Gastroesophageal sphincter (tissue), 4 donors: ENCODE results near the gene HMX2. TPM values are rescaled to one million over a fixed set of nuclear protein-coding genes. Genes with fewer than 3 reads are reported as not detected.

ENCODE experiments used
- ATAC-seq: fragments of 150-250 bp; one replicate; pipeline ENCODE4 v1.9.1; 2016; ENCODE audit warnings: mild to moderate bottlenecking, moderate library complexity
- H3K27ac ChIP-seq, 4 donors: fragments of 200-600 bp; sonication (generic) in 3 of 4; 1 replicate in 3 of 4; 2 replicates in 1 of 4; pipeline ENCODE4 v1.5.1; 2016 to 2019
- H3K27me3 ChIP-seq: fragments of 200-600 bp; sonication (generic); one replicate; pipeline ENCODE4 v1.5.1; 2019
- H3K36me3 ChIP-seq, 2 donors: fragments of 200-600 bp; sonication (generic); one replicate each; pipeline ENCODE4 v1.5.1; 2019; ENCODE audit warnings: control low read depth in 1 of 2
- H3K4me1 ChIP-seq, 3 donors: fragments of 200-600 bp; sonication (generic); 1 replicate in 2 of 3; 2 replicates in 1 of 3; pipeline ENCODE4 v1.5.1; 2016 to 2019; ENCODE audit warnings: control low read depth in 2 of 3
- H3K4me3 ChIP-seq, 2 donors: fragments of 200-600 bp; sonication (generic); one replicate each; pipeline ENCODE4 v1.5.1; 2019; ENCODE audit warnings: mild to moderate bottlenecking in 1 of 2, moderate library complexity in 1 of 2
- H3K9me3 ChIP-seq, 3 donors: fragments of 200-600 bp; sonication (generic); one replicate each; pipeline ENCODE4 v1.5.1; 2017 to 2019; ENCODE audit warnings: control low read depth in 2 of 3
- CTCF ChIP-seq, 4 experiments: fragments of 200-600 bp in 2 of 4; fragments of 450-650 bp in 2 of 4; sonication (generic) in 1 of 4; IDR thresholded peaks; one replicate each; pipeline ENCODE4 v1.5.1; 2017 to 2019; ENCODE audit warnings: antibody characterized with exemption in 4 of 4, mild to moderate bottlenecking in 2 of 4, moderate library complexity in 2 of 4
- EP300 ChIP-seq: sonication (generic); formaldehyde crosslinking; IDR thresholded peaks from one replicate; pipeline ENCODE4 v1.6.1; 2017; ENCODE audit warnings: antibody characterized with exemption, mild to moderate bottlenecking
- POLR2A ChIP-seq, 2 donors: fragments of 450-650 bp; IDR thresholded peaks; one replicate each; pipeline ENCODE4 v1.6.1; 2017; ENCODE audit warnings: antibody characterized with exemption in 2 of 2, mild to moderate bottlenecking in 2 of 2, moderate library complexity in 1 of 2
- POLR2AphosphoS5 ChIP-seq: sonication (generic); formaldehyde crosslinking; IDR thresholded peaks from one replicate; pipeline ENCODE4 v1.6.1; 2017; ENCODE audit warnings: antibody characterized with exemption
- WGBS, 2 donors: methylation state at CpG; one replicate each; pipeline ENCODE4 v1.1.5; 2018; ENCODE audit warnings: low coverage in 1 of 2; 5-methylcytosine and 5-hydroxymethylcytosine counted together
- total RNA-seq, 4 donors: library from RNA; depleted of rRNA; stranded (reverse); fragments of >200 nt; gene quantifications; one replicate each; pipeline ENCODE4 v1.1.0, GENCODE V29; 2016

HMX2 gene
- total RNA-seq, 4 donors from 2014 or later, result not detected

- TF ChIP-seq POLR2AphosphoS5 (no peak), POLR2A (IDR thresholded peaks at IDR 0.05) (no peak), CTCF (IDR thresholded peaks at IDR 0.05) (no peak), EP300 (no peak)
- H3K27ac ChIP-seq, result no peak overlapping the region
- ATAC-seq, result no peak
- no peaks in the 10 kb centered on the region for H3K9me3 ChIP-seq
- H3K4me1 ChIP-seq, result peaks cover 0 to 67% (median 30%) of the 10 kb centered on the region in 3 donors
- peak overlapping the region in 1 of 2 donors; percentile 42 for H3K4me3 ChIP-seq
- H3K27me3 ChIP-seq, result peaks cover 94% of the 10 kb centered on the region
- H3K36me3 ChIP-seq, result no peaks in the 10 kb centered on the region
- 4% methylated on average over 4 of the region's 12 CpGs; no CpG with 5 or more reads in 1 of the 2 donors for WGBS, 2 donors
Measured at GRCh38 chr10:123149162-123149567, 1.2 kb downstream of the HMX2 start.

- no peak for TF ChIP-seq EP300
- no peak for TF ChIP-seq POLR2AphosphoS5
- TF ChIP-seq CTCF (IDR thresholded peaks at IDR 0.05), result no peak
- TF ChIP-seq POLR2A (IDR thresholded peaks at IDR 0.05), result no peak
- Histone ChIP-seq H3K27ac (no peak overlapping the region), H3K9me3 (no peaks in the 10 kb centered on the region), H3K27me3 (peaks cover 89% of the 10 kb centered on the region), H3K4me3 (peak overlapping the region in 1 of 2 donors; percentile 42), H3K36me3 (no peaks in the 10 kb centered on the region), H3K4me1 (peaks cover 0 to 67% (median 30%) of the 10 kb centered on the region in 3 donors)
- 2% methylated on average over 8 of the region's 76 CpGs; no CpG with 5 or more reads in 1 of the 2 donors for WGBS, 2 donors
- ATAC-seq, result no peak
Measured at GRCh38 chr10:123149568-123150270, 1.8 kb downstream of the HMX2 start.

GRCh38 chr10:123150271-123150985 lies 2.5 kb downstream of the HMX2 start:
- Histone ChIP-seq H3K9me3 (no peaks in the 10 kb centered on the region), H3K27me3 (peaks cover 82% of the 10 kb centered on the region), H3K4me1 (peaks cover 0 to 71% (median 32%) of the 10 kb centered on the region in 3 donors), H3K36me3 (no peaks in the 10 kb centered on the region), H3K27ac (no peak overlapping the region), H3K4me3 (peak overlapping the region in 1 of 2 donors; percentile 42)
- ATAC-seq, result no peak
- WGBS, 2 donors, result 8 to 11% methylated on average over 8 to 27 of the region's 34 CpGs
- no peak for TF ChIP-seq EP300
- TF ChIP-seq POLR2A (IDR thresholded peaks at IDR 0.05), result no peak
- TF ChIP-seq CTCF (IDR thresholded peaks at IDR 0.05), result no peak
- TF ChIP-seq POLR2AphosphoS5, result no peak

- peaks cover 75% of the 10 kb centered on the region for H3K27me3 ChIP-seq
- WGBS, 2 donors, result 8 to 17% methylated on average over 2 to 14 of the region's 56 CpGs
- H3K4me1 ChIP-seq, result peaks cover 0 to 71% (median 37%) of the 10 kb centered on the region in 3 donors
- peaks cover 0 to under 1% of the 10 kb centered on the region in 2 donors for H3K36me3 ChIP-seq
- TF ChIP-seq POLR2A (IDR thresholded peaks at IDR 0.05) (no peak), POLR2AphosphoS5 (no peak), CTCF (IDR thresholded peaks at IDR 0.05) (no peak), EP300 (no peak)
- H3K27ac ChIP-seq, result no peak overlapping the region
- H3K4me3 ChIP-seq, result peak overlapping the region in 1 of 2 donors; percentile 17
- no peak for ATAC-seq
- no peaks in the 10 kb centered on the region for H3K9me3 ChIP-seq
Measured at GRCh38 chr10:123150986-123151736, 3.2 kb downstream of the HMX2 start.
